HG03045 (cell line): ENCODE data around the gene OR2V1.

Experiments
- ATAC-seq: cut with Tn5 transposase; IDR thresholded peaks from one replicate; pipeline ENCODE4 v1.9.1; 2021; ENCODE audit warnings: mild to moderate bottlenecking, moderate library complexity; ENCODE audit not compliant: unreplicated experiment

Gene OR2V1

GRCh38 chr5:181076920-181077319 is 54.0 kb downstream of the OR2V1 start:
- ATAC-seq = no peak
